ENCODE measurements around the gene ZC3H12C.

ZC3H12C gene

GRCh38 chr11:110113505-110113904, 20.3 kb downstream of the ZC3H12C start:
- DNase-seq, result peak in 2 of 3 donors; percentile 67 to 77
- H3K9me3 ChIP-seq (ENCODE audit: control extremely low read depth in 1 of 5, control insufficient read depth in 4 of 5, insufficient read depth in 2 of 5, low read depth in 1 of 5, low read length in 4 of 5), result no peaks in the 10 kb centered on the region
- peak overlapping the region in 1 of 2 experiments; percentile 32 for H3K27ac ChIP-seq (ENCODE audit: insufficient read depth in 1 of 2, low read depth in 1 of 2, low read length in 2 of 2, poor library complexity in 1 of 2, severe bottlenecking in 2 of 2)
- peaks cover 4 to 6% (median 6%) of the 10 kb centered on the region in 4 experiments for H3K36me3 ChIP-seq (ENCODE audit: control insufficient read depth in 4 of 4, insufficient read depth in 4 of 4, low read length in 3 of 4)
- POLR2A ChIA-PET, result no interaction called here
- H3K27me3 ChIP-seq (replicated peaks in 2 of 5; ENCODE audit: control insufficient read depth in 4 of 5, insufficient read depth in 5 of 5, low read length in 4 of 5), result no peaks in the 10 kb centered on the region
- H3K4me3 ChIP-seq (ENCODE audit: control insufficient read depth in 1 of 7, extremely low read depth in 1 of 7, insufficient read depth in 4 of 7, low read depth in 2 of 7, low read length in 6 of 7), result peak overlapping the region in 1 of 7 experiments; percentile 24
- CTCF ChIA-PET, result interaction anchor here (1.3 kb wide), 1 partner anchor 18 kb away, joined by 4 read pairs; no protein-coding TSS in a partner anchor
- H3K4me1 ChIP-seq (ENCODE audit: control extremely low read depth in 1 of 4, control insufficient read depth in 4 of 4, insufficient read depth in 4 of 4, low read length in 3 of 4), result peaks cover 10 to 45% (median 27%) of the 10 kb centered on the region in 4 experiments

- ChIA-PET POLR2A (no interaction called here), CTCF (interaction anchor here (1.3 to 1.7 kb wide), 2 partner anchors 8 to 18 kb away, joined by 4 read pairs; no protein-coding TSS in a partner anchor)
- 66% methylated on average over 3 of the region's 4 CpGs for WGBS (ENCODE audit: insufficient coverage)
- DNase-seq, result no peak
- no peaks in the 10 kb centered on the region for H3K9me3 ChIP-seq (ENCODE audit: control extremely low read depth in 1 of 5, control insufficient read depth in 4 of 5, insufficient read depth in 2 of 5, low read depth in 1 of 5, low read length in 4 of 5)
- H3K4me1 ChIP-seq (ENCODE audit: control extremely low read depth in 1 of 4, control insufficient read depth in 4 of 4, insufficient read depth in 4 of 4, low read length in 3 of 4), result peaks cover 10 to 45% (median 27%) of the 10 kb centered on the region in 4 experiments
- H3K27ac ChIP-seq (ENCODE audit: insufficient read depth in 1 of 2, low read depth in 1 of 2, low read length in 2 of 2, poor library complexity in 1 of 2, severe bottlenecking in 2 of 2), result peak overlapping the region in 1 of 2 experiments; percentile 32
- peaks cover 4 to 6% (median 6%) of the 10 kb centered on the region in 4 experiments for H3K36me3 ChIP-seq (ENCODE audit: control insufficient read depth in 4 of 4, insufficient read depth in 4 of 4, low read length in 3 of 4)
- H3K27me3 ChIP-seq (replicated peaks in 2 of 5; ENCODE audit: control insufficient read depth in 4 of 5, insufficient read depth in 5 of 5, low read length in 4 of 5), result no peaks in the 10 kb centered on the region
- no peak overlapping the region for H3K4me3 ChIP-seq (ENCODE audit: control insufficient read depth in 1 of 7, extremely low read depth in 1 of 7, insufficient read depth in 4 of 7, low read depth in 2 of 7, low read length in 6 of 7)
Measured at GRCh38 chr11:110113973-110114372, 20.8 kb downstream of the ZC3H12C start.

- DNase-seq, result no peak
- Histone ChIP-seq H3K9me3 (ENCODE audit: control extremely low read depth in 1 of 5, control insufficient read depth in 4 of 5, insufficient read depth in 2 of 5, low read depth in 1 of 5, low read length in 4 of 5) (no peaks in the 10 kb centered on the region), H3K4me1 (ENCODE audit: control extremely low read depth in 1 of 4, control insufficient read depth in 4 of 4, insufficient read depth in 4 of 4, low read length in 3 of 4) (peaks cover 0 to 11% (median 1%) of the 10 kb centered on the region in 4 experiments), H3K27me3 (replicated peaks in 2 of 5; ENCODE audit: control insufficient read depth in 4 of 5, insufficient read depth in 5 of 5, low read length in 4 of 5) (no peaks in the 10 kb centered on the region), H3K27ac (ENCODE audit: insufficient read depth in 1 of 2, low read depth in 1 of 2, low read length in 2 of 2, poor library complexity in 1 of 2, severe bottlenecking in 2 of 2) (no peak overlapping the region), H3K36me3 (ENCODE audit: control insufficient read depth in 4 of 4, insufficient read depth in 4 of 4, low read length in 3 of 4) (peaks cover 3 to 9% (median 6%) of the 10 kb centered on the region in 4 experiments), H3K4me3 (ENCODE audit: control insufficient read depth in 1 of 7, extremely low read depth in 1 of 7, insufficient read depth in 4 of 7, low read depth in 2 of 7, low read length in 6 of 7) (no peak overlapping the region)
- ChIA-PET CTCF (interaction anchor here (1.4 to 1.5 kb wide), 2 partner anchors 15 to 27 kb away, joined by 4 read pairs; no protein-coding TSS in a partner anchor), POLR2A (no interaction called here)
- WGBS (ENCODE audit: insufficient coverage), result 100% methylated on average over 1 of the region's 2 CpGs
Measured at GRCh38 chr11:110119317-110119716, 26.1 kb downstream of the ZC3H12C start.

- Histone ChIP-seq H3K27ac (ENCODE audit: insufficient read depth in 1 of 2, low read depth in 1 of 2, low read length in 2 of 2, poor library complexity in 1 of 2, severe bottlenecking in 2 of 2) (peak overlapping the region in 1 of 2 experiments; percentile 65), H3K27me3 (replicated peaks in 2 of 5; ENCODE audit: control insufficient read depth in 4 of 5, insufficient read depth in 5 of 5, low read length in 4 of 5) (no peaks in the 10 kb centered on the region), H3K4me1 (ENCODE audit: control extremely low read depth in 1 of 4, control insufficient read depth in 4 of 4, insufficient read depth in 4 of 4, low read length in 3 of 4) (peaks cover 0 to 10% (median 0%) of the 10 kb centered on the region in 4 experiments), H3K4me3 (ENCODE audit: control insufficient read depth in 1 of 7, extremely low read depth in 1 of 7, insufficient read depth in 4 of 7, low read depth in 2 of 7, low read length in 6 of 7) (no peak overlapping the region), H3K36me3 (ENCODE audit: control insufficient read depth in 4 of 4, insufficient read depth in 4 of 4, low read length in 3 of 4) (peaks cover 4 to 15% (median 7%) of the 10 kb centered on the region in 4 experiments), H3K9me3 (ENCODE audit: control extremely low read depth in 1 of 5, control insufficient read depth in 4 of 5, insufficient read depth in 2 of 5, low read depth in 1 of 5, low read length in 4 of 5) (no peaks in the 10 kb centered on the region)
- CTCF ChIA-PET, result interaction anchor here (0.9 to 1.4 kb wide), 4 partner anchors 10 to 180 kb away, joined by 3 to 7 read pairs (median 3); no protein-coding TSS in a partner anchor
- POLR2A ChIA-PET, result interaction anchor here (1.7 kb wide), 1 partner anchor 9 kb away, joined by 4 read pairs; no protein-coding TSS in a partner anchor
- no peak for DNase-seq
- WGBS (ENCODE audit: insufficient coverage), result 83% methylated on average over 1 of the region's 4 CpGs
Measured at GRCh38 chr11:110121204-110121603, 28.0 kb downstream of the ZC3H12C start.

- no peak for DNase-seq
- H3K27ac ChIP-seq (ENCODE audit: insufficient read depth in 1 of 2, low read depth in 1 of 2, low read length in 2 of 2, poor library complexity in 1 of 2, severe bottlenecking in 2 of 2), result no peak overlapping the region
- H3K27me3 ChIP-seq (replicated peaks in 2 of 5; ENCODE audit: control insufficient read depth in 4 of 5, insufficient read depth in 5 of 5, low read length in 4 of 5), result no peaks in the 10 kb centered on the region
Measured at GRCh38 chr11:110123003-110123402, 29.8 kb downstream of the ZC3H12C start.

GRCh38 chr11:110124605-110125004, 31.4 kb downstream of the ZC3H12C start:
- DNase-seq, result no peak
- Histone ChIP-seq H3K9me3 (ENCODE audit: control extremely low read depth in 1 of 5, control insufficient read depth in 4 of 5, insufficient read depth in 2 of 5, low read depth in 1 of 5, low read length in 4 of 5) (no peaks in the 10 kb centered on the region), H3K27me3 (replicated peaks in 2 of 5; ENCODE audit: control insufficient read depth in 4 of 5, insufficient read depth in 5 of 5, low read length in 4 of 5) (no peaks in the 10 kb centered on the region), H3K36me3 (ENCODE audit: control insufficient read depth in 4 of 4, insufficient read depth in 4 of 4, low read length in 3 of 4) (peaks cover 4 to 15% (median 5%) of the 10 kb centered on the region in 4 experiments), H3K27ac (ENCODE audit: insufficient read depth in 1 of 2, low read depth in 1 of 2, low read length in 2 of 2, poor library complexity in 1 of 2, severe bottlenecking in 2 of 2) (no peak overlapping the region), H3K4me1 (ENCODE audit: control extremely low read depth in 1 of 4, control insufficient read depth in 4 of 4, insufficient read depth in 4 of 4, low read length in 3 of 4) (peaks cover 0 to 18% (median 5%) of the 10 kb centered on the region in 4 experiments), H3K4me3 (ENCODE audit: control insufficient read depth in 1 of 7, extremely low read depth in 1 of 7, insufficient read depth in 4 of 7, low read depth in 2 of 7, low read length in 6 of 7) (no peak overlapping the region)
- ChIA-PET CTCF (interaction anchor here (1.3 kb wide), 1 partner anchor 16 kb away, joined by 3 read pairs; no protein-coding TSS in a partner anchor), POLR2A (no interaction called here)
- WGBS (ENCODE audit: insufficient coverage), result 100% methylated on average over 1 of the region's 2 CpGs

More at GRCh38 chr11:110123003-110123402, 29.8 kb downstream of the ZC3H12C start:
- ChIA-PET CTCF (interaction anchor here (1.2 kb wide), 1 partner anchor 22 kb away, joined by 4 read pairs; no protein-coding TSS in a partner anchor), POLR2A (no interaction called here)
- H3K9me3 ChIP-seq (ENCODE audit: control extremely low read depth in 1 of 5, control insufficient read depth in 4 of 5, insufficient read depth in 2 of 5, low read depth in 1 of 5, low read length in 4 of 5), result no peaks in the 10 kb centered on the region
- no CpG with 5 or more reads among the region's 3 CpGs for WGBS (ENCODE audit: insufficient coverage)
- peaks cover 4 to 15% (median 5%) of the 10 kb centered on the region in 4 experiments for H3K36me3 ChIP-seq (ENCODE audit: control insufficient read depth in 4 of 4, insufficient read depth in 4 of 4, low read length in 3 of 4)
- H3K4me3 ChIP-seq (ENCODE audit: control insufficient read depth in 1 of 7, extremely low read depth in 1 of 7, insufficient read depth in 4 of 7, low read depth in 2 of 7, low read length in 6 of 7), result no peak overlapping the region
- H3K4me1 ChIP-seq (ENCODE audit: control extremely low read depth in 1 of 4, control insufficient read depth in 4 of 4, insufficient read depth in 4 of 4, low read length in 3 of 4), result peaks cover 0 to 12% (median 1%) of the 10 kb centered on the region in 4 experiments

- ChIA-PET CTCF (interaction anchor here (0.7 kb wide), 1 partner anchor 17 kb away, joined by 4 read pairs; no protein-coding TSS in a partner anchor), POLR2A (no interaction called here)
- 100% methylated on average over 4 of the region's 4 CpGs for WGBS (ENCODE audit: insufficient coverage)
- H3K4me1 ChIP-seq (ENCODE audit: control extremely low read depth in 1 of 4, control insufficient read depth in 4 of 4, insufficient read depth in 4 of 4, low read length in 3 of 4), result peaks cover 0 to 17% (median 5%) of the 10 kb centered on the region in 4 experiments
- peaks cover 4 to 15% (median 6%) of the 10 kb centered on the region in 4 experiments for H3K36me3 ChIP-seq (ENCODE audit: control insufficient read depth in 4 of 4, insufficient read depth in 4 of 4, low read length in 3 of 4)
- no peak for DNase-seq
- no peak overlapping the region for H3K27ac ChIP-seq (ENCODE audit: insufficient read depth in 1 of 2, low read depth in 1 of 2, low read length in 2 of 2, poor library complexity in 1 of 2, severe bottlenecking in 2 of 2)
- no peak overlapping the region for H3K4me3 ChIP-seq (ENCODE audit: control insufficient read depth in 1 of 7, extremely low read depth in 1 of 7, insufficient read depth in 4 of 7, low read depth in 2 of 7, low read length in 6 of 7)
- no peaks in the 10 kb centered on the region for H3K9me3 ChIP-seq (ENCODE audit: control extremely low read depth in 1 of 5, control insufficient read depth in 4 of 5, insufficient read depth in 2 of 5, low read depth in 1 of 5, low read length in 4 of 5)
- no peaks in the 10 kb centered on the region for H3K27me3 ChIP-seq (replicated peaks in 2 of 5; ENCODE audit: control insufficient read depth in 4 of 5, insufficient read depth in 5 of 5, low read length in 4 of 5)
Measured at GRCh38 chr11:110125632-110126031, 32.4 kb downstream of the ZC3H12C start.
